ENCODE data around the gene GTF2H3.

Gene GTF2H3

GRCh38 chr12:123645878-123646277 lies 12.2 kb downstream of the GTF2H3 start:
- DNase-seq, result no peak

- no peak for DNase-seq
Observed at GRCh38 chr12:123648401-123648800, 14.8 kb downstream of the GTF2H3 start.

- DNase-seq, result no peak
Observed at GRCh38 chr12:123654129-123654701, 20.6 kb downstream of the GTF2H3 start.

- DNase-seq, result no peak
Observed at GRCh38 chr12:123655420-123655819, 21.8 kb downstream of the GTF2H3 start.

GRCh38 chr12:123656392-123656791 lies 22.8 kb downstream of the GTF2H3 start:
- DNase-seq, result no peak

GRCh38 chr12:123657211-123657610 lies 23.6 kb downstream of the GTF2H3 start:
- no peak for DNase-seq

GRCh38 chr12:123659996-123660727 lies 26.5 kb downstream of the GTF2H3 start:
- peak; percentile 87 to 95 (median 95) for DNase-seq

- no peak for DNase-seq
Observed at GRCh38 chr12:123667771-123668170, 34.1 kb downstream of the GTF2H3 start.

GRCh38 chr12:123670882-123671728 lies 37.5 kb downstream of the GTF2H3 start, which contains the start of gene TCTN2:
Gene TCTN2 (plus strand): TSS chr12:123671113. CDS start chr12:123671241, 128 bp downstream.
- DNase-seq, result peak; percentile 92 to 96 (median 94)

- no peak for DNase-seq
Observed at GRCh38 chr12:123671876-123672275, 38.2 kb downstream of the GTF2H3 start.

GRCh38 chr12:123675436-123675835 lies 41.8 kb downstream of the GTF2H3 start:
- DNase-seq, result no peak

- DNase-seq, result no peak
Observed at GRCh38 chr12:123676616-123677320, 43.1 kb downstream of the GTF2H3 start.

- DNase-seq, result no peak
Observed at GRCh38 chr12:123678981-123679380, 45.4 kb downstream of the GTF2H3 start.

- DNase-seq, result peak; percentile 49 to 79 (median 61)
Observed at GRCh38 chr12:123681605-123682004, 48.0 kb downstream of the GTF2H3 start.

GRCh38 chr12:123683964-123684363 lies 50.3 kb downstream of the GTF2H3 start:
- no peak for DNase-seq

GRCh38 chr12:123686636-123687190 lies 53.1 kb downstream of the GTF2H3 start:
- DNase-seq, result no peak

GRCh38 chr12:123690191-123690840 lies 56.7 kb downstream of the GTF2H3 start:
- no peak for DNase-seq

GRCh38 chr12:123696207-123696606 lies 62.6 kb downstream of the GTF2H3 start:
- DNase-seq, result no peak

- no peak for DNase-seq
Observed at GRCh38 chr12:123696646-123697045, 63.0 kb downstream of the GTF2H3 start.

GRCh38 chr12:123705935-123706334 lies 72.3 kb downstream of the GTF2H3 start:
- DNase-seq, result no peak

GRCh38 chr12:123707466-123707865 lies 73.8 kb downstream of the GTF2H3 start:
- DNase-seq, result no peak

Measured in suppressor macrophage treated with lipopolysaccharide for 1 hour (primary cell).